ENCODE measurements around the gene PAX2. TPM values are rescaled to one million over a fixed set of nuclear protein-coding genes. Genes with fewer than 3 reads are reported as not detected.

Gene PAX2
- total RNA-seq, 1 donor from 2014 or later, result 0.34 TPM

DNA sequence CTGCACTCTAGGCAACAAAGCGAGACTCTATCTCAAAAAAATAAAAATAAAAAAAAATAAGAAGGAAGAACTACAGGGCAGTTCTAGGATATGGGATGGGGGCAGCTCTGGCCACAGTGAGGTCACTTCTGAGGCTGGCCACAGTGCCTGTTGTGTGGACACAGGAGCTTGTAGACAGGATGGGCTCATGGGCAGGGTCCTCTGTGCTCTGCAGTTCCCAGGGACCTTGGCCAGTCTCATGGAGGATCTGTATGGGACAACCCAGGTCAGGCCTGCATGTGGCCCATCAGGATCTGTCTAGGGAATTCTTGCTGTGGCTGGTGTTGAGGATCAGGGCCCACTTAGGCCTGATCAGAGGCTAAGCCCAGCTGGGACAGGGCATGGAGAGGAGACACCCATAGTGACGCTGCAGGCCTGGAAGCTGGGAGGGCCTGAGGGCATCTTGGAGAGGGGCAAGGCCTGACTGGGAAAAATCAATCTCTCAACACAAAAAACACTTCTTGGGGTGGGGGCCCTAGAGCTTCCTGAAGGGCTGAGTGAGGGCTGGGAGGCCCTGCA is 19.4 kb upstream of the PAX2 start:
- TF ChIP-seq EZH2phosphoT487 (IDR thresholded peaks at IDR 0.05) (no peak), EZH2 (IDR thresholded peaks at IDR 0.05) (no peak)
- TF ChIP-seq, protein P1, sequence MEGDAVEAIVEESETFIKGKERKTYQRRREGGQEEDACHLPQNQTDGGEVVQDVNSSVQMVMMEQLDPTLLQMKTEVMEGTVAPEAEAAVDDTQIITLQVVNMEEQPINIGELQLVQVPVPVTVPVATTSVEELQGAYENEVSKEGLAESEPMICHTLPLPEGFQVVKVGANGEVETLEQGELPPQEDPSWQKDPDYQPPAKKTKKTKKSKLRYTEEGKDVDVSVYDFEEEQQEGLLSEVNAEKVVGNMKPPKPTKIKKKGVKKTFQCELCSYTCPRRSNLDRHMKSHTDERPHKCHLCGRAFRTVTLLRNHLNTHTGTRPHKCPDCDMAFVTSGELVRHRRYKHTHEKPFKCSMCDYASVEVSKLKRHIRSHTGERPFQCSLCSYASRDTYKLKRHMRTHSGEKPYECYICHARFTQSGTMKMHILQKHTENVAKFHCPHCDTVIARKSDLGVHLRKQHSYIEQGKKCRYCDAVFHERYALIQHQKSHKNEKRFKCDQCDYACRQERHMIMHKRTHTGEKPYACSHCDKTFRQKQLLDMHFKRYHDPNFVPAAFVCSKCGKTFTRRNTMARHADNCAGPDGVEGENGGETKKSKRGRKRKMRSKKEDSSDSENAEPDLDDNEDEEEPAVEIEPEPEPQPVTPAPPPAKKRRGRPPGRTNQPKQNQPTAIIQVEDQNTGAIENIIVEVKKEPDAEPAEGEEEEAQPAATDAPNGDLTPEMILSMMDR (IDR thresholded peaks at IDR 0.05), result no peak
- peak overlapping the region; percentile 63 for H3K4me3 Mint-ChIP-seq
- no peak overlapping the region for H3K27ac Mint-ChIP-seq
- H3K9me3 Mint-ChIP-seq, result peaks cover 3% of the 10 kb centered on the region
- peaks cover 12% of the 10 kb centered on the region for H3K4me1 ChIP-seq
- H4K20me1 ChIP-seq (ENCODE audit: low read depth), result peaks cover 84% of the 10 kb centered on the region
- no peak for DNase-seq (ENCODE audit: low spot score)
- peaks cover 25% of the 10 kb centered on the region for H3F3A ChIP-seq (ENCODE audit: low read depth)
- no peak overlapping the region for H3K9ac ChIP-seq
- H3K4me2 ChIP-seq, result no peak overlapping the region
- no peaks in the 10 kb centered on the region for H3K36me3 Mint-ChIP-seq
- H2AFZ ChIP-seq (replicated peaks), result no peak overlapping the region
- H3K4me3 ChIP-seq, result no peak overlapping the region
- peaks cover 100% of the 10 kb centered on the region for H3K27me3 ChIP-seq
- peaks cover 27% of the 10 kb centered on the region for H3K4me1 Mint-ChIP-seq
- no peaks in the 10 kb centered on the region for H3K79me2 ChIP-seq (ENCODE audit: low read depth)
- no peaks in the 10 kb centered on the region for H3K36me3 ChIP-seq
- no peaks in the 10 kb centered on the region for H3K9me3 ChIP-seq (ENCODE audit: low read depth)
- H3K27me3 Mint-ChIP-seq (ENCODE audit: insufficient read depth, low read depth), result peaks cover 84% of the 10 kb centered on the region
- no peak overlapping the region for H3K27ac ChIP-seq

DNA sequence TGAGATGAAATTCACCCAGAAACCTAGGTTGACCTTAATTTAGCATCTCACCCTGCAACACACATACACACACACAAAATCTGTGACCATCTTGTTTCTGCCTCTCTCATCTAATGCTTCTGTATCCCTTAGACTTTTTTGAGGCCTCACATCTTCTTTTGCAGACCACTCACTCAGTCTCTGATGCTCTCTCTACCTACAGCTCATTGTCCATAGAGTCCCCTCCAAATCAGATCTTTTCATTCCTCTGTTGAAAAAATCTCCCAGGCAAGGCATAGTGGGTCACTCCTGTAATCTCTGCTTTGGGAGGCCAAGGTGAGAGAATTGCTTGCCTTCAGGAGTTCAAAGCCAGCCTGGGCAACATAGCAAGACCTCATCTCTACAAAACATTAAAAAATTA is 17.6 kb upstream of the PAX2 start:
- H3K4me1 ChIP-seq, result peaks cover 18% of the 10 kb centered on the region
- H3K4me1 Mint-ChIP-seq, result peaks cover 43% of the 10 kb centered on the region
- H3K9me3 ChIP-seq (ENCODE audit: low read depth), result no peaks in the 10 kb centered on the region
- peaks cover 90% of the 10 kb centered on the region for H3K27me3 Mint-ChIP-seq (ENCODE audit: insufficient read depth, low read depth)
- H3K36me3 Mint-ChIP-seq, result no peaks in the 10 kb centered on the region
- no peak overlapping the region for H3K9ac ChIP-seq
- H3K9me3 Mint-ChIP-seq, result peaks cover 3% of the 10 kb centered on the region
- H3K4me3 ChIP-seq, result no peak overlapping the region
- H4K20me1 ChIP-seq (ENCODE audit: low read depth), result peaks cover 90% of the 10 kb centered on the region
- H3K27ac ChIP-seq, result no peak overlapping the region
- H3F3A ChIP-seq (ENCODE audit: low read depth), result peaks cover 25% of the 10 kb centered on the region
- H3K79me2 ChIP-seq (ENCODE audit: low read depth), result no peaks in the 10 kb centered on the region
- no peak overlapping the region for H2AFZ ChIP-seq (replicated peaks)
- no peak for DNase-seq (ENCODE audit: low spot score)
- no peaks in the 10 kb centered on the region for H3K36me3 ChIP-seq
- no peak overlapping the region for H3K4me3 Mint-ChIP-seq
- TF ChIP-seq EZH2 (IDR thresholded peaks at IDR 0.05) (no peak), EZH2phosphoT487 (IDR thresholded peaks at IDR 0.05) (no peak)
- TF ChIP-seq, protein P1 (IDR thresholded peaks at IDR 0.05), result no peak
- peaks cover 100% of the 10 kb centered on the region for H3K27me3 ChIP-seq
- no peak overlapping the region for H3K4me2 ChIP-seq
- no peak overlapping the region for H3K27ac Mint-ChIP-seq

DNA sequence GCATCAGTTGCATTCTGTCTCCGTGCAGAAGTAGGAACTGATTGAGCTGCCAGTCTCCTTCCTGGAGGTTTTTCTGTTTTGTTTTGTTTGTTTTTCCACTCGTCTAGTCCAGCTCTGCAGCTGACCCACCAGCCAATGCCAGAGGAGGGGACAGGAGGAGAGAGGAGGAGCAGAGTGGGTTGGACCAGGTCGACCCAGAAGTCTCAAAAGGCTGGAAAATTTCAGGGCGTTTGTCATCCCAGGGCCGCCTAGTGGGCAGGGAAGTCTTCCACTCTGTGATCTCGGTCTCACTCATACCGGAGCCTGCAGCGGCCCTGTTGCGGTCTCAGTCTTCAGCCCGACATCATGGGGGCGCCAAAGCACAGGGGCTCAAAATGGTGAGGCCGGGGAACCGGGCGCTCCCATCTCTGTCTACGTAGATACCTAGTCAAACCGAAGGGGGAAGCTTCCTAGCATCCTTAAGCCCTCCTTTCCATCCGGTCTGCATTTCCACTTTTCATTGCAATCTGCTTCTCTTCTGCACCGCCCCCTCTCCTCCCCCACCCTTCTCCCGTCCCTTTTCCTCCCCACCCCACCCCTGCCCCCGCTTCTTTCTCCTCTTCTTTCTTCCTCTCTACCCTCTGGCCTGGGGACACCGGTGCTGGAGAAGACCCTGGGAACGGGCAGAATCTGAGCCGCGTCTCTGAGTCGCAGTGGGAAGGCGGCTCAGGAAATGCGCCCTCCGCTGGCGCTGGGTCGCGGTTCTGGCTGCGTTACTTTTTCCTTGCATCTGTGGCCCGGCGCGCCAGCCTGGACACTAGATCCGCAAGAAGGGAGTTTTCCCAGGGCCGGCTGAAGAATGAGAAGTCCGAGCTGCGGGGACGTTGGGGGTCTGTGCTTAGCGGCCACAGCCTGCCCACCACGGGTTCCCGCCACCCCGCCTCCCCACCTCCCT is 16.2 kb upstream of the PAX2 start:
- peaks cover 18% of the 10 kb centered on the region for H3K4me1 ChIP-seq
- no peaks in the 10 kb centered on the region for H3K36me3 ChIP-seq
- H3K27me3 Mint-ChIP-seq (ENCODE audit: insufficient read depth, low read depth), result peaks cover 91% of the 10 kb centered on the region
- H3F3A ChIP-seq (ENCODE audit: low read depth), result peaks cover 25% of the 10 kb centered on the region
- H3K27me3 ChIP-seq, result peaks cover 100% of the 10 kb centered on the region
- peak overlapping the region; percentile 4 for H3K4me3 ChIP-seq
- H3K4me1 Mint-ChIP-seq, result peaks cover 37% of the 10 kb centered on the region
- H3K9me3 Mint-ChIP-seq, result peaks cover 3% of the 10 kb centered on the region
- H3K27ac ChIP-seq, result no peak overlapping the region
- no peaks in the 10 kb centered on the region for H3K9me3 ChIP-seq (ENCODE audit: low read depth)
- TF ChIP-seq, protein P1 (IDR thresholded peaks at IDR 0.05), result peak; percentile 55
- TF ChIP-seq EZH2phosphoT487 (IDR thresholded peaks at IDR 0.05), result no peak
- no peak overlapping the region for H3K27ac Mint-ChIP-seq
- no peaks in the 10 kb centered on the region for H3K36me3 Mint-ChIP-seq
- no peaks in the 10 kb centered on the region for H3K79me2 ChIP-seq (ENCODE audit: low read depth)
- H3K4me2 ChIP-seq, result peak overlapping the region; percentile 45
- peak; percentile 86 for DNase-seq (ENCODE audit: low spot score)
- peaks cover 96% of the 10 kb centered on the region for H4K20me1 ChIP-seq (ENCODE audit: low read depth)
- no peak overlapping the region for H3K4me3 Mint-ChIP-seq
- no peak overlapping the region for H2AFZ ChIP-seq (replicated peaks)
- H3K9ac ChIP-seq, result no peak overlapping the region
